Activated CD8-positive, alpha-beta memory T cell treated with anti-CD3 and anti-CD28 coated beads for 36 hours (primary cell): Measurements from ENCODE around the gene OTOS. TPM values are rescaled to one million over a fixed set of nuclear protein-coding genes. Genes with fewer than 3 reads are reported as not detected.

ENCODE experiments used
- CTCF ChIA-PET: fragments of 350-600 bp; sonication (Branson Sonifier 250); formaldehyde crosslinking; loops from one replicate; lab custom pipeline; 2021; ENCODE audit warnings: antibody characterized with exemption; lab: Charles Lee
- POLR2A ChIA-PET: fragments of 350-600 bp; sonication (Branson Sonifier 250); formaldehyde crosslinking; loops from one replicate; lab custom pipeline; 2021; ENCODE audit warnings: antibody characterized with exemption; lab: Charles Lee
- total RNA-seq, 2 experiments: library from RNA; stranded (reverse); gene quantifications; one replicate each; pipeline ENCODE4 v1.2.3, GENCODE V29; 2021

The OTOS gene
- total RNA-seq, 2 experiments from 2014 or later = not detected

- POLR2A ChIA-PET = no interaction called here
- CTCF ChIA-PET = no interaction called here
Measured at GRCh38 chr2:240168546-240169361, 28.3 kb upstream of the OTOS start.

- ChIA-PET CTCF (no interaction called here), POLR2A (no interaction called here)
Measured at GRCh38 chr2:240168041-240168440, 27.6 kb upstream of the OTOS start.

GRCh38 chr2:240167588-240167880, 27.1 kb upstream of the OTOS start:
- ChIA-PET POLR2A (no interaction called here), CTCF (no interaction called here)

- CTCF ChIA-PET = no interaction called here
- POLR2A ChIA-PET = no interaction called here
Measured at GRCh38 chr2:240166761-240167587, 26.5 kb upstream of the OTOS start.

GRCh38 chr2:240166191-240166590, 25.7 kb upstream of the OTOS start:
- ChIA-PET POLR2A (no interaction called here), CTCF (no interaction called here)

GRCh38 chr2:240165661-240166060, 25.2 kb upstream of the OTOS start:
- CTCF ChIA-PET = no interaction called here
- POLR2A ChIA-PET = no interaction called here

GRCh38 chr2:240165034-240165433, 24.6 kb upstream of the OTOS start:
- POLR2A ChIA-PET = no interaction called here
- CTCF ChIA-PET = no interaction called here

- POLR2A ChIA-PET = no interaction called here
- CTCF ChIA-PET = no interaction called here
Measured at GRCh38 chr2:240164586-240164985, 24.1 kb upstream of the OTOS start.

- ChIA-PET CTCF (no interaction called here), POLR2A (no interaction called here)
Measured at GRCh38 chr2:240163844-240164574, 23.6 kb upstream of the OTOS start.

- ChIA-PET CTCF (no interaction called here), POLR2A (no interaction called here)
Measured at GRCh38 chr2:240162939-240163714, 22.7 kb upstream of the OTOS start.

GRCh38 chr2:240162531-240162930, 22.1 kb upstream of the OTOS start:
- ChIA-PET CTCF (no interaction called here), POLR2A (no interaction called here)

GRCh38 chr2:240162032-240162431, 21.6 kb upstream of the OTOS start:
- ChIA-PET CTCF (no interaction called here), POLR2A (no interaction called here)

GRCh38 chr2:240161087-240161750, 20.8 kb upstream of the OTOS start:
- ChIA-PET POLR2A (no interaction called here), CTCF (no interaction called here)

- CTCF ChIA-PET = no interaction called here
- POLR2A ChIA-PET = no interaction called here
Measured at GRCh38 chr2:240160291-240161086, 20.0 kb upstream of the OTOS start.

GRCh38 chr2:240159251-240159839, 18.9 kb upstream of the OTOS start:
- CTCF ChIA-PET = no interaction called here
- POLR2A ChIA-PET = no interaction called here

- ChIA-PET CTCF (no interaction called here), POLR2A (no interaction called here)
Measured at GRCh38 chr2:240157147-240157470, 16.7 kb upstream of the OTOS start.

GRCh38 chr2:240156435-240157146, 16.1 kb upstream of the OTOS start:
- ChIA-PET CTCF (no interaction called here), POLR2A (no interaction called here)
